HG03280 (cell line): Measurements from ENCODE around the gene LHX3.

Source experiments
- ATAC-seq: cut with Tn5 transposase; IDR thresholded peaks from one replicate; pipeline ENCODE4 v1.9.1; 2021; ENCODE audit warnings: mild to moderate bottlenecking, moderate library complexity; ENCODE audit not compliant: unreplicated experiment

The LHX3 gene

DNA sequence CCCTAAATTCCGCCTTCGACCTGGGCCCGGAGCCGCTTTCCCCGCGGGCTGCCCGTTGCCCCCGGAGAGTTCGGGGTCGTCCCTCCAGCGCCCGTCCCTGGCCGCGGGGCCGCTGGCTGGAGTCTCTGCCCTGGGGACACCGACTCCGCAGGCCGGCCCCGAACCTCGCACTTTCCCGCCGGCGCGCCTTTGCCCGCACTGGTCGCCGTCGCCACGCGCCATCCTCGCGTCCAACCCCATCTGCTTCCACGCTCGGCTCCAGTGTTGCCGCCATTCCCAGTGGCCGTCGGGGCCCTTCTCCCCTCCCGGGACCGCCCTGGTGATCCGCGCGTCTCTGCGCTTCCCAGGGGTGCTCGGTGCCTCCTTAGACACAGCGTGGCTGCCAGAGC lies 11.0 kb downstream of the LHX3 start:
- no peak for ATAC-seq

DNA sequence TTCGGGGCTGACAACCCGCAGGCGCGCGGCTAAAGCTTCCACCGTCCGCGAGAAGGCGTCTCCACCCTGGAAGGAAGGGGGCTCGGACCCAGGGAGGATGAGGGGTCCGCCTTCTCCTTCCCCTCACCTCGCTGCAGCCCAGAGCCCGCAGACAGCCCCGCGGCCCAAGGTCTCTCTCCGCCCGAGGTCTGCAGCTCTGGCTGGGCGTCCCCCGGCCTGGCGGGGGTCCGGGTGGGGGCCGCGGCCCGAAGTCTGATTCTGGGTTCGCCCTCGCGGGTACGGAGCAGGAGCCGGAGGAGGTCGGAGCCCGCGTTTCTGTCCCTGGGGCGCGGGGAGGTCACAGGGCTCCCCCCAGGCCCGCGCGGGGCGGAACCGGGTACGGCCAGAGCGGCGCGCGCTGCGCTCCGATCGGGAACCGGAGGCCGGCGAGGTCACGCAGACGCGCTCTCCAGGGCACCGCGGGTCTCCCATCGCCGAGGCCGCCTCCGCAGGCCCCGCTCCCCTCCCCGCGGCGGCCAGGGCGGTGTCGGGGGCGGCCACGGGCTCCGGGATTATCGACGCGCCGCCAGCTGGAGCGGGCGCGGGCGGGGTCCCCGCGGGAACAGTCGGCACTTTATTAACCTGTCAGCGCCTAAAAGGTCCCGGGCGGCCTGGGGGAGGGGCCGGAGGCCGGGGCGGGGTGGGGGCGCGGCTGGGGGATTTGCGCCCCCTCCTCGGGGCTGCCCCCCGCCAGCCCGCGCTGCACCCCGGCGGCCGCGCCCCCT lies 11.6 kb downstream of the LHX3 start:
- no peak for ATAC-seq

GRCh38 chr9:136192289-136193126 lies 12.4 kb downstream of the LHX3 start:
- no peak for ATAC-seq

DNA sequence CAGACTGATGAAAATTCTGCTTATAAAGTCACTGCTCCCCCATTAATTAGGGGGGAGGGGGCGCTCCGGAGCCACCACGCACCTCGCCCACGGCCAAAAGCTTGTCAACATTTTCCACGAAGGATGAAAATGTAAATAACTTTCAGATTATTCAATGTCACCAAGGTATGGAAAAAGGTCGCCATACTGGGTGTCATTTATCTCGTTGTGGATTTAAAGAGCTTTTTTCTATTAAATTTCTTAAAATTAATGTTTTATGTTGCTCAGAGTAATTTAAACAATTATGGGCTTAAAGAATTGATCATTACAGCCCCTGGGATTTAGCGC lies 13.0 kb downstream of the LHX3 start:
- ATAC-seq = no peak

GRCh38 chr9:136191099-136191959 lies 13.6 kb downstream of the LHX3 start:
- ATAC-seq = no peak

- no peak for ATAC-seq
Observed at GRCh38 chr9:136190656-136191055, 14.3 kb downstream of the LHX3 start.

DNA sequence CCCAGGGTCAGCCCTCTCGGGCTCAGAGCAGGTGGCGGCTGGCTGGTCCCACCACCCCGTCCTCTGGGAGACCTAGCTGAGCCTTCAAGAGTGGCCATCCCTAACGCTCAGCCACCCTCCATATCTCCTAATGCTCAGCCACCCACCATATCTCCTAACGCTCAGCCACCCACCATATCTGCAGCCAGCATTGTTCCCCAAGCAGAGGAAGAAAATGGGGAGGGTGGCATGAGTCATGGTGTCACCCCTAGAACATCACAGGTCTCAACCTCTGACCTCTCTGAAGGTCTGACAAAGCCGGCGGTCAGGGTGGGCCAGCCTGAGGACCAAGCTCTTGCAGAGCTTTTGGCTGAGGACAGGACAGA lies 14.7 kb downstream of the LHX3 start:
- ATAC-seq = no peak

DNA sequence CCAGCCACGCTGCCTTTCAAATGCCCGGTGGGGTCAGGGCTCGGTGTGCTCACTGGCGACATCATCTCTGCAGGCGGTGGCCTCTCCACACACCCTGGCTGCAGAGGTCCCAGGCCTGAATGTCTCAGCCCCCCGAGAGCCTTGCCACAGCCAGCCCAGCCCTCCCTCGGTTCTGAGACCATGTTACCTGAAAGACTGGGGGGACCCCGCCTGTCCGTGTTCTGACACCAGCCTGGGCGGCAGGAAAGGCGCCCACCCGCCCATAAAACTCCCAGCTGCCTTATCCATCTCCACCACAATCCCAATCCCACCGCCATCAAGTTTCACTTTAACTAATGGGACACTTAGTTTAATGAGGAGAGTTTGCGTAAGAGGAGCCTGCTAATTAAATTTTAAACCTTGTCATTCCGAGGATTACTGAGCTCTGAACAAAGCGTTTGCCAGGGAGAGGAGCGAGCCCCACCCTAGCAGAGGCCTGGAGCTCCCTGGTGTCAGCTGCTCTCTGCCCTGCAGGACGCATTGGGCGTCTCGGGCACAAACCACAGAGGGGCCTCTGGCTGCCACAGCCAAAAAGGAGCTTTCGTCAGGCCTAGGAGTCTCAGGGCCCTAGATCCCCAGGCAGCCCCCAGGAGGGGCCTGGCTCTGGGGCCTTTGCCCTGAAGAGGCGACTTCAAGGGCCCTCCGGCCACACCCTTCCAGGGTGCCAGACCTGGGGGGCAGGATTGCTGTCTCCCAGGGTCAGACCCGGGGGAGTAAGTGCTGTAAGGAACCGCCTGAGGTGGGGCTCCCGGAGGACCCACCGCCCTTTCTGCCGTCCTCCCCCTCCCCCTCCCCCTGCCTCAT lies 15.3 kb downstream of the LHX3 start:
- no peak for ATAC-seq

GRCh38 chr9:136187683-136188586 lies 17.0 kb downstream of the LHX3 start:
- ATAC-seq = no peak

DNA sequence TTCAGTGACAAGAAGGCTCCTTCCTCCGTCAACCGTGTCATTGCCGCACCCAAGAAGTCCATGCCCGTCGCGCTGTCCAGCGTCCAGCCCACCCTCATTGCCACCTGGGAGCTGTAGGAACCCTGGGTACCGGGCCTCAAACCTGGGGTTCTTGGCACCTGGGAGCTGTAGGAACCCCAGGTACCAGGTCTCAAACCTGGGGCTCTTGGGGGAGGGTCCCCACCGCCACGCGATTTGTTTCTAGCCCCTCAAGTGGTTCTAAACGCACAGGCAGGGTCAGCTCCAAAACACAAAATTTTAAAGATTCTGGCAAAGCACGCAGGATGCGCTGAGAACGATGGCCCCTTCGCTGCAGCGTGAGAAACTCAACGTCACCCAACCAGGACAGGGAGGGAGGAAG lies 17.7 kb downstream of the LHX3 start:
- ATAC-seq = no peak

GRCh38 chr9:136186386-136186785 lies 18.5 kb downstream of the LHX3 start:
- ATAC-seq = no peak

DNA sequence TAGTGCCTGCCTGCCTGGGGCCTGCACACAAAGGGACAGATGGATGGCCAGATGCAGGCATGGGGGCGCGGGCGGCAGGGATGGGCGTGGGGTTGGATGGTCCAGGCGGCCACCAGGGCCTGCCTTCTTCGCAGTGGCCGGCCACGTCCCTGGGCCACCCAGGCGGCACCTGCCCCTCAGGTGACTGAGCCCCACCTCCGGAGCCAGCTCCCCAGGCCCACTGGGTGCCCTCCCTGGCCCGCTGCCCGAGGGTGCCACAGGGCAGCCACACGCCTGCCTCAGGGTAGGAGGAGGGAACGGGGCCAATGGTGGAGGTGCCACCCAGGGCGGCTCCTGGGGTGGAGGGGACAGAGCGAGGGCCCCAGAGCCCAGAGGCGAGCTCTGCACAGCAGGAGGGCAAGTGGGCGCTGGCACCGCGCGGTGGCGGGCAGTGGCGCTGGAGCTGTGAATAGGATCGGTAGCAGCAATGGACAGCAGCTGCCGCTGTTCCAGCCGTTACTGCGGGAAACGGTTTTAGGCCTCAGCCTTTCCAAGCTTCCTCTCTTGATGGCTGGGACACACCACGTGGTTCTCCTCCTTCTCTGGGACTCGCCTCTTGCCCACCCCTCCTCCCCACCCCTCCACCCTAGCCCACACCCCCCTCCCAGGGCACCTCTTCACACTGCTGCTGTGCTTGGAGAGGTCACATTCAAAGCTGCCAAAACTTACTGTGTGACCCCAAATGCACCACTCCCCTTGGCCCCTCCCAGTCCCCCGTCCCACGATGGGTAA lies 19.1 kb downstream of the LHX3 start:
- no peak for ATAC-seq

GRCh38 chr9:136185066-136185465 lies 19.9 kb downstream of the LHX3 start:
- no peak for ATAC-seq

DNA sequence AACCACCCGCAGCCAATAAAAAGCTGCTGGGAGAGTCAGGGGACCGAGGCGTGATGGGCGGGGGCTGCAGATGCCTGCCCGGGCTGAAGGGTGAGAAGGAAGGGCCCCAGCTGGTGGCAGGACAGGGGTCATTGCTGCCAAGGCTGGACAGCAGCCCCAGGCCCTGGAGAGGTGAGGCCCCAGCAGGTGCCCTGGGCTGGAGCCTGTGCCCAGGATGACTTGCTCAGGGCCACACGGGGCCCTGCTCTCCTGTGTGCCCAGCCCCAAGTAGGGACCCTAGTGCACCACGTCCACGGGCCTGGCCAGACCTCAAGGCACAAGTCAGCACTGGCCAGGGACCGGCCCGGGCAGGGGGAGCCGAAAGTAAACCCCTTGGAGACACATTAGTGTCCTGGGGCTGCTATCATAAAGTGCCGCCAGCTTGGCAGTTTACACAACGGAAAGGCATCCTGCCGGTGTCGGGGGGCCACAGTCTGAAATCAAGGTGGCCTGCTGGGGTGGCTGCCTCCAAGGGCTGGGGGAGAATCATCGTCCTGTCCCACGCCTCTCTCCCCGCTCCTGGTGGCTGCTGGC lies 22.0 kb downstream of the LHX3 start:
- no peak for ATAC-seq

GRCh38 chr9:136182420-136182787 lies 22.5 kb downstream of the LHX3 start:
- no peak for ATAC-seq

DNA sequence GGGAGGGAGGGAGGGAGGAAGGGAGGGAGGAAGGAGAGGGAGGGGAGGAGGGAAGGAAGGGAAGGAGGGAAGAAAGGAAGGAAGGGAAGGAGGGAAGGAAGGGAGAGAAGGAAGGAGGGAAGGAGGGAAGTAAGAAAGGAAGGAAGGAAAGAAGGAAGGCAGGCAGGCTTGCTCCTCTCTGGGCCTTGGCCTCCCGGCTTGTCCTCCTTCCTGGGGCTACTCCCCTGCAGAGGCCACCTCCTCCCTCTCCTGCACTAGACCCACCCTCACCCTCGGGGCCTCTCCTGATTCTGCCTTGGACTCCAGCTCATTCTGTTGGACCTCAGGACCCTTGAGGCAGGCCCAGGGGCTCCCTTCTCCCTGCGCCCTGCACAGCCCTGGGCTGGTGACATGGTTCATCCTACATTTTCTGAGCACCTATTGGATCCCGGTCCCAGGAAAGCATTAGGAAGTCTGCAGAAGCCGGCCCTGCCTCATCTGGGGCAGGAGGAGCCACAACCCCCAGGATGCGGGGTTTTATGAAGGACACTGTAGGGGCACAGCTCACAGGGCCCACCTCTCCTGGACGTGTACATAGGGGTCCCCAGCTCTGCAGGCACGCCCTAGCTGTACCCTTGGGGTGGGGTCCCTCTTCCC lies 23.0 kb downstream of the LHX3 start:
- no peak for ATAC-seq

- ATAC-seq = no peak
Observed at GRCh38 chr9:136180586-136180985, 24.3 kb downstream of the LHX3 start.

- ATAC-seq = no peak
Observed at GRCh38 chr9:136179761-136180160, 25.2 kb downstream of the LHX3 start.
